Measurements from ENCODE around the gene EXOC3.

EXOC3 gene

GRCh38 chr5:427415-428087, 15.4 kb upstream of the EXOC3 start:
- no peak for DNase-seq

GRCh38 chr5:428219-428618, 14.8 kb upstream of the EXOC3 start:
- no peak for DNase-seq

GRCh38 chr5:428754-429452, 14.1 kb upstream of the EXOC3 start:
- no peak for DNase-seq

- DNase-seq: peak; percentile 74
These were observed 13.4 kb upstream of the EXOC3 start for GRCh38 chr5:429453-430188.

GRCh38 chr5:430214-430925, 12.6 kb upstream of the EXOC3 start:
- no peak for DNase-seq

- DNase-seq: peak; percentile 45
These were observed 11.8 kb upstream of the EXOC3 start for GRCh38 chr5:431001-431710.

GRCh38 chr5:431711-432050, 11.3 kb upstream of the EXOC3 start:
- DNase-seq: no peak

- no peak for DNase-seq
These were observed 10.6 kb upstream of the EXOC3 start for GRCh38 chr5:432201-432927.

GRCh38 chr5:432928-433791, 9.8 kb upstream of the EXOC3 start:
- DNase-seq: no peak

GRCh38 chr5:433836-434235, 9.1 kb upstream of the EXOC3 start:
- no peak for DNase-seq

- DNase-seq: no peak
These were observed 8.4 kb upstream of the EXOC3 start for GRCh38 chr5:434443-435146.

GRCh38 chr5:435156-435790, 7.7 kb upstream of the EXOC3 start:
- no peak for DNase-seq

GRCh38 chr5:435961-436640, 6.9 kb upstream of the EXOC3 start:
- peak; percentile 23 for DNase-seq

- no peak for DNase-seq
These were observed 6.4 kb upstream of the EXOC3 start for GRCh38 chr5:436641-436975.

GRCh38 chr5:437281-437771, 5.7 kb upstream of the EXOC3 start:
- DNase-seq: no peak

GRCh38 chr5:438481-438981, 4.4 kb upstream of the EXOC3 start:
- DNase-seq: no peak

- DNase-seq: no peak
These were observed 3.8 kb upstream of the EXOC3 start for GRCh38 chr5:439181-439580.

- no peak for DNase-seq
These were observed 3.3 kb upstream of the EXOC3 start for GRCh38 chr5:439636-440035.
